ENCODE measurements around the gene RGS11.

Gene RGS11

GRCh38 chr16:293043-293775 lies 17.5 kb upstream of the RGS11 start:
- Histone ChIP-seq H3K27me3 (ENCODE audit: control insufficient read depth, insufficient read depth, low read length) (no peaks in the 10 kb centered on the region), H3K9ac (ENCODE audit: low read depth, low read length) (no peak overlapping the region), H3K4me3 (ENCODE audit: low read depth, low read length) (no peak overlapping the region), H3K4me1 (ENCODE audit: control insufficient read depth, insufficient read depth, low read length) (no peaks in the 10 kb centered on the region), H3K36me3 (ENCODE audit: control insufficient read depth, insufficient read depth, low read length) (peaks cover 50% of the 10 kb centered on the region), H3K9me3 (ENCODE audit: control insufficient read depth, insufficient read depth, low read length) (no peaks in the 10 kb centered on the region)

DNA sequence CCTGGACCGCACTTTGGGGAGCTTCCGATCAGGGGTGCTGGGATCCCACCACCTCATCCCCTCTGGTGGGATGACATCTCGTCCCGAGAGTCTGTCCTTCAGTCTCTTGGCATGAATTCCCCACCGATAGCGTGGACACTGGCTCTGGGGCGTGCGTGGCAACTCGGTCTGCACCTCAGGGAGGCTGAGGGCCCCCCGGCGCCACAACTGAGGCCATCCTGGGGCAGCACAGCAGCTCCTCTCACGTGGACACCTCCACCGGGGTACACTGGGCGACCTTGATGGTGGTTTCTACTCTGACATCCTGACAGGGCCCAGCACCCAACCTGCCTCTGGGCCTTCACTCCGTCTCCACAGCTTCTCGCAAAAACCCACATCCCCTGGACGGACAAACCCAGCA lies 15.8 kb upstream of the RGS11 start:
- Histone ChIP-seq H3K4me3 (ENCODE audit: low read depth, low read length) (no peak overlapping the region), H3K9me3 (ENCODE audit: control insufficient read depth, insufficient read depth, low read length) (no peaks in the 10 kb centered on the region), H3K4me1 (ENCODE audit: control insufficient read depth, insufficient read depth, low read length) (no peaks in the 10 kb centered on the region), H3K36me3 (ENCODE audit: control insufficient read depth, insufficient read depth, low read length) (peaks cover 49% of the 10 kb centered on the region), H3K9ac (ENCODE audit: low read depth, low read length) (no peak overlapping the region), H3K27me3 (ENCODE audit: control insufficient read depth, insufficient read depth, low read length) (no peaks in the 10 kb centered on the region)

DNA sequence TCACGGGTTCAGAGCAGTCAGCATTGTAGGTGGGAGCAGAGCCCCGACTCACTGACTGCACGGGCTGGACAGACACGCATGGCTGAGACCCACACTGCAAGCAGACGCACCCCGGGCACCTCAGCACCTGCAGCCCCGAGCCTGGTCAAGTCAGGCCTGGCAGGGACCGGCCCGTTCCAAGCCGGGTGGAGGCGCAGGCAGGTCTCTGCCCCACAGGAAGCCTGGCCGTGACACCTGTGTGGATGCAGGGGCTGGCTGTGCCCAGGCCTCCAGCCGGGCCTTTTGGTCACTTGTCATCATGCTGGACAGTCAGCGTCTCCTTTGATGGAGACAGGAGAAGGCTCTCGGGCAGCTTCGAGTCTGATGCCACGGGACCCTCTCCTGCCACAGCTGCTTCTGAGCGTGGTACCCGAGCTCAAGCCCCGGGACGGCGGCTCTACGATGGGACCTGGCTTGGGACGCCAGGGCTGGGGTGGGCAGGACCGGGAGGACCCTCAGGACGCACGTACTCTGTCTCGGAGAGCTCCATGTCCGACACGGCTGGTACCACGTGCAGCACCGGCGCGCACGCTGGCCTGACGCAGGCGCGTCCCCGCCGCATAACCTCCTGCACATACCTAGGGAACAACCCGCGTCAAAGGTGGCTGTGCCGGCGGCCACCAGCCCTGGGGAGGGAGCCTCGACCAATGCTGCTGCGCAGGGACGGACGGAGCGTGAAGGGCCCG lies 15.1 kb upstream of the RGS11 start:
- Histone ChIP-seq H3K36me3 (ENCODE audit: control insufficient read depth, insufficient read depth, low read length) (peaks cover 42% of the 10 kb centered on the region), H3K27me3 (ENCODE audit: control insufficient read depth, insufficient read depth, low read length) (no peaks in the 10 kb centered on the region), H3K9ac (ENCODE audit: low read depth, low read length) (no peak overlapping the region), H3K9me3 (ENCODE audit: control insufficient read depth, insufficient read depth, low read length) (no peaks in the 10 kb centered on the region), H3K4me1 (ENCODE audit: control insufficient read depth, insufficient read depth, low read length) (no peaks in the 10 kb centered on the region), H3K4me3 (ENCODE audit: low read depth, low read length) (no peak overlapping the region)

DNA sequence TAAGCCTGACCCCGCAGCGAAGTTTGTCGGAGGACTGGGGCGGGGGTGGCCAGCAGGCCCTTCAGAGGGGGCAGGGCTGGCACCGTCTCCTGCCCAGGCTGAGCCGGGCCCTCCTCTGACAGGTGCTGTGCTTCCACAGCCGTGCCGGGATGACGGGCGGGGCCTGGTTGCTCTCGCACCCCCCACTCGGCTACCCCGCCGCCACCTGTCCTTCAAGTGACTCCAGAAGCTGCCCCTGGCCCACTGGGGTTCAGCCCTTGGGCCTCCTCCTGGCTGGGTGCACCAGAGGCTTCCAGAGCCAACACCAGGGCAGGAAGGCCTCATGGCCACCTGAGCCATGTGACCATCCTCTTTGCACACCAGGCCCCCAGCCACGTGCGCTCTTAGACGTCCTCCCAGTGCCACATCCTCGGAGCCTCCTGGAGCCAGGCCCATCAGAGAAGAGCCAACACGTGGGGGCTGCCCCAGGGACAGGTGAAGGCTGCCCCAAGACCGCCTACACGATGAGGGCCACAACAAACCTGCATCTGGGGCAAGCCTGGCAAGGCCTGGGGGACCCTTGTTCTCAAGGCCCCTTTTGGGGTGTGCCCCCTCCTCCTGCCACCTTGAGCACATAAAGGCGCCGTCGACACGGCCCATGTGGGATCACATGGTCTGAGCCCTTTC lies 14.4 kb upstream of the RGS11 start:
- no peaks in the 10 kb centered on the region for H3K9me3 ChIP-seq (ENCODE audit: control insufficient read depth, insufficient read depth, low read length)
- H3K4me1 ChIP-seq (ENCODE audit: control insufficient read depth, insufficient read depth, low read length) = no peaks in the 10 kb centered on the region
- H3K4me3 ChIP-seq (ENCODE audit: low read depth, low read length) = no peak overlapping the region
- H3K9ac ChIP-seq (ENCODE audit: low read depth, low read length) = no peak overlapping the region
- no peaks in the 10 kb centered on the region for H3K27me3 ChIP-seq (ENCODE audit: control insufficient read depth, insufficient read depth, low read length)
- H3K36me3 ChIP-seq (ENCODE audit: control insufficient read depth, insufficient read depth, low read length) = peaks cover 42% of the 10 kb centered on the region

- H3K27me3 ChIP-seq (ENCODE audit: control insufficient read depth, insufficient read depth, low read length) = no peaks in the 10 kb centered on the region
- H3K4me3 ChIP-seq (ENCODE audit: low read depth, low read length) = no peak overlapping the region
- H3K36me3 ChIP-seq (ENCODE audit: control insufficient read depth, insufficient read depth, low read length) = peaks cover 46% of the 10 kb centered on the region
- H3K9me3 ChIP-seq (ENCODE audit: control insufficient read depth, insufficient read depth, low read length) = no peaks in the 10 kb centered on the region
- no peaks in the 10 kb centered on the region for H3K4me1 ChIP-seq (ENCODE audit: control insufficient read depth, insufficient read depth, low read length)
- no peak overlapping the region for H3K9ac ChIP-seq (ENCODE audit: low read depth, low read length)
Observed at GRCh38 chr16:289395-289997, 13.8 kb upstream of the RGS11 start.

- H3K36me3 ChIP-seq (ENCODE audit: control insufficient read depth, insufficient read depth, low read length) = peaks cover 42% of the 10 kb centered on the region
- H3K4me3 ChIP-seq (ENCODE audit: low read depth, low read length) = no peak overlapping the region
- H3K27me3 ChIP-seq (ENCODE audit: control insufficient read depth, insufficient read depth, low read length) = no peaks in the 10 kb centered on the region
- no peak overlapping the region for H3K9ac ChIP-seq (ENCODE audit: low read depth, low read length)
- H3K4me1 ChIP-seq (ENCODE audit: control insufficient read depth, insufficient read depth, low read length) = no peaks in the 10 kb centered on the region
- H3K9me3 ChIP-seq (ENCODE audit: control insufficient read depth, insufficient read depth, low read length) = no peaks in the 10 kb centered on the region
Observed at GRCh38 chr16:287981-288920, 12.5 kb upstream of the RGS11 start.

DNA sequence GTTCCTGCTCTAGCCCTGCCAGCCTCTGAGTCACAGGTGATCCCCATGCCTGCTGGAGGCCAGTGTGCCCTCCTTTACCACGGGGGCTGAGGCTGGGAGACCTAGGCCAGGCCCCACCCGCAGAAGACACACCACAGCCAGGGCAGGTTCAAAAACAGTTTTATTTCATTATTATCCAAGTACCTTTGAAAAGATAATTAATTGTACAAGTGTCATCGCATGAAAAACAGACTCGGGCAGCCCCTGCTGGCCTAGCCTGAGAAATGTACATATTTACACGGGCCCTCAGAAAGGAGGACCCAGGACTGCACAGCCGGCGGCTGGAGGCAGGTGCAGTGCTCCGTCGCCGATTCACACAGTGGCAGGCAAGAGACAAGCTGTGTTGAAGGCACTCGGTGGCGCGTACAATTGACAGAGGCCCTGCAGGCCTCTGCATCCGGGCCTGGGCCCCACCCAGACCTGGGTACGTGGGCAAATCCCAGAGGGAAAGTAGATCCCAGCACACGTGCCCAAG lies 11.6 kb upstream of the RGS11 start:
- H3K36me3 ChIP-seq (ENCODE audit: control insufficient read depth, insufficient read depth, low read length) = peaks cover 35% of the 10 kb centered on the region
- H3K9me3 ChIP-seq (ENCODE audit: control insufficient read depth, insufficient read depth, low read length) = no peaks in the 10 kb centered on the region
- no peaks in the 10 kb centered on the region for H3K27me3 ChIP-seq (ENCODE audit: control insufficient read depth, insufficient read depth, low read length)
- H3K9ac ChIP-seq (ENCODE audit: low read depth, low read length) = no peak overlapping the region
- H3K4me1 ChIP-seq (ENCODE audit: control insufficient read depth, insufficient read depth, low read length) = no peaks in the 10 kb centered on the region
- no peak overlapping the region for H3K4me3 ChIP-seq (ENCODE audit: low read depth, low read length)

- no peaks in the 10 kb centered on the region for H3K27me3 ChIP-seq (ENCODE audit: control insufficient read depth, insufficient read depth, low read length)
- H3K4me1 ChIP-seq (ENCODE audit: control insufficient read depth, insufficient read depth, low read length) = no peaks in the 10 kb centered on the region
- H3K9ac ChIP-seq (ENCODE audit: low read depth, low read length) = no peak overlapping the region
- H3K36me3 ChIP-seq (ENCODE audit: control insufficient read depth, insufficient read depth, low read length) = peaks cover 35% of the 10 kb centered on the region
- no peak overlapping the region for H3K4me3 ChIP-seq (ENCODE audit: low read depth, low read length)
- H3K9me3 ChIP-seq (ENCODE audit: control insufficient read depth, insufficient read depth, low read length) = no peaks in the 10 kb centered on the region
Observed at GRCh38 chr16:286491-287297, 10.9 kb upstream of the RGS11 start.

DNA sequence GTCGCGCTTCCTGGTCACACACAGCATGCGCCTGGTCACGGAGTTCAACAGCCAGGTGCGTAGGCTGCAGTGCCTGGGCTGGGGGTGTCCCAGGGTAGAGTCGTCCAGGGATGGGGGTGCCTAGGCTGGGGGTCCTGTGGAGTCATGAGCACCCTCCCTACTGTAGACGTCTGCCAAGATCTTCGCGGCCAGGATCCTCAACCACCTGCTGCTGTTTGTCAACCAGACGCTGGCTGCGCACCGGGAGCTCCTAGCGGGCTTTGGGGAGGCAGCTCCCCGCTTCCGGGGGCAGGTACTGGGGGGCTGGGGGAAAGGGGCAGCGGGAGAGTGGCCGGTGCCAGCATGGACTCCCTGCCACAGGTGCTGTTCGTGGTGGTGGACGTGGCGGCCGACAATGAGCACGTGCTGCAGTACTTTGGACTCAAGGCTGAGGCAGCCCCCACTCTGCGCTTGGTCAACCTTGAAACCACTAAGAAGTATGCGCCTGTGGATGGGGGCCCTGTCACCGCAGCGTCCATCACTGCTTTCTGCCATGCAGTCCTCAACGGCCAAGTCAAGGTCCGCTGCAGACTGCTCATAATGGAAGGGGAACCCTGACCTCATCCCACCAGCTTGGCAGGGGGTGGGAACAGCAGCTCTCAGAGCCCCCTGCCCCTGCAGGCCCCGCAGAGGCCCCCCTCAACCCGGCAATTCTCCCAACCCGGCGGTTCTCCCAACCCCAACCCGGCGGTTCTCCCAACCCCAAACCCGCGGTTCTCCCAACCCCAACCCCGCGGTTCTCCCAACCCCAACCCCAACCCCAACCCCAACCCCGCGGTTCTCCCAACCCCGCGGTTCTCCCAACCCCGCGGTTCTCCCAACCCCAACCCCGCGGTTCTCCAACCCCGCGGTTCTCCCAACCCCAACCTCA lies 9.7 kb upstream of the RGS11 start:
- Histone ChIP-seq H3K9ac (ENCODE audit: low read depth, low read length) (no peak overlapping the region), H3K4me1 (ENCODE audit: control insufficient read depth, insufficient read depth, low read length) (no peaks in the 10 kb centered on the region), H3K36me3 (ENCODE audit: control insufficient read depth, insufficient read depth, low read length) (peaks cover 27% of the 10 kb centered on the region), H3K4me3 (ENCODE audit: low read depth, low read length) (no peak overlapping the region), H3K9me3 (ENCODE audit: control insufficient read depth, insufficient read depth, low read length) (no peaks in the 10 kb centered on the region), H3K27me3 (ENCODE audit: control insufficient read depth, insufficient read depth, low read length) (no peaks in the 10 kb centered on the region)

All from iPS-15b (cell line).